ENCODE results near the gene ADAMTS6.

The ADAMTS6 gene

GRCh38 chr5:65120371-65120967 is 361.3 kb downstream of the ADAMTS6 start:
- no peak overlapping the region for H3K27ac ChIP-seq

GRCh38 chr5:65117525-65117924 is 364.2 kb downstream of the ADAMTS6 start:
- H3K27ac ChIP-seq = no peak overlapping the region
- TF ChIP-seq CTCF (conservative IDR thresholded peaks at IDR 0.05) = no peak

More at GRCh38 chr5:65120371-65120967, 361.3 kb downstream of the ADAMTS6 start:
- no peak for TF ChIP-seq CTCF (conservative IDR thresholded peaks at IDR 0.05)

- no peak for TF ChIP-seq CTCF (conservative IDR thresholded peaks at IDR 0.05)
These were observed 367.9 kb downstream of the ADAMTS6 start for GRCh38 chr5:65113771-65114170.

GRCh38 chr5:65111961-65112658 is 369.6 kb downstream of the ADAMTS6 start:
- no peak overlapping the region for H3K27ac ChIP-seq
- TF ChIP-seq CTCF (conservative IDR thresholded peaks at IDR 0.05) = no peak

More at GRCh38 chr5:65113771-65114170, 367.9 kb downstream of the ADAMTS6 start:
- H3K27ac ChIP-seq = no peak overlapping the region

GRCh38 chr5:65108786-65109743 is 372.7 kb downstream of the ADAMTS6 start:
- TF ChIP-seq CTCF (conservative IDR thresholded peaks at IDR 0.05) = no peak
- H3K27ac ChIP-seq = no peak overlapping the region

GRCh38 chr5:65105301-65105700 is 376.4 kb downstream of the ADAMTS6 start:
- H3K27ac ChIP-seq = no peak overlapping the region

More at GRCh38 chr5:65105301-65105700, 376.4 kb downstream of the ADAMTS6 start:
- no peak for TF ChIP-seq CTCF (conservative IDR thresholded peaks at IDR 0.05)

Data from VCaP (cell line).